CD4-positive, alpha-beta T cell (primary cell): ENCODE results near the gene COL6A2. TPM values are rescaled to one million over a fixed set of nuclear protein-coding genes. Genes with fewer than 3 reads are reported as not detected.

Source experiments
- ATAC-seq: fragments of 200-7000 bp; cut with Tn5 transposase; one replicate; pipeline ENCODE4 v1.10.0; 2022; ENCODE audit warnings: mild to moderate bottlenecking; ENCODE audit not compliant: poor library complexity
- CTCF ChIA-PET: fragments of 350-600 bp; sonication (Branson Sonifier 250); formaldehyde crosslinking; loops from one replicate; lab custom pipeline; 2021; ENCODE audit warnings: antibody characterized with exemption, inconsistent platforms; lab: Charles Lee
- POLR2A ChIA-PET: fragments of 350-600 bp; sonication (Branson Sonifier 250); formaldehyde crosslinking; loops from one replicate; lab custom pipeline; 2021; ENCODE audit warnings: antibody characterized with exemption, inconsistent platforms; lab: Charles Lee
- DNase-seq, 14 experiments: peaks; one replicate each; pipeline ENCODE4 v3.0.0-alpha.2; 2013 to 2020; ENCODE audit warnings: mixed read lengths in 2 of 14
- H3K27ac ChIP-seq, 2 donors: one replicate each; pipeline versions ENCODE4 v1.5.1 to v1.7.0; 2013; ENCODE audit warnings: low read length in 2 of 2, low read depth in 1 of 2, mild to moderate bottlenecking in 1 of 2
- H3K27me3 ChIP-seq, 2 experiments: 1 replicate in 1 of 2; 2 replicates in 1 of 2; pipeline versions ENCODE4 v1.6.1 to v1.7.0; 2013; ENCODE audit warnings: low read length in 2 of 2, control low read depth in 1 of 2, mild to moderate bottlenecking in 1 of 2, moderate library complexity in 1 of 2; ENCODE audit not compliant: insufficient read depth in 2 of 2, control insufficient read depth in 1 of 2
- H3K36me3 ChIP-seq: one replicate; pipeline ENCODE4 v1.6.1; 2013; ENCODE audit warnings: low read length, control low read depth; ENCODE audit not compliant: insufficient read depth
- H3K4me1 ChIP-seq: one replicate; pipeline ENCODE4 v1.6.1; 2013; ENCODE audit warnings: low read length, control low read depth; ENCODE audit not compliant: insufficient read depth
- H3K4me3 ChIP-seq: one replicate; pipeline ENCODE4 v1.5.1; 2013; ENCODE audit warnings: mild to moderate bottlenecking, low read length, moderate library complexity
- H3K9me3 ChIP-seq, 2 experiments: 1 replicate in 1 of 2; 2 replicates in 1 of 2; pipeline versions ENCODE4 v1.6.1 to v1.7.0; 2013; ENCODE audit warnings: low read length in 2 of 2, mild to moderate bottlenecking in 2 of 2, control low read depth in 1 of 2, moderate library complexity in 1 of 2; ENCODE audit not compliant: control insufficient read depth in 1 of 2, insufficient read depth in 1 of 2
- H3K27ac Mint-ChIP-seq: one replicate; pipeline ENCODE4 v1.8.0; 2020; ENCODE audit warnings: mixed read lengths
- H3K27me3 Mint-ChIP-seq: one replicate; pipeline ENCODE4 v1.8.0; 2021; ENCODE audit warnings: mixed read lengths
- H3K36me3 Mint-ChIP-seq: one replicate; pipeline ENCODE4 v1.8.0; 2021; ENCODE audit warnings: low read depth, mixed read lengths
- H3K4me1 Mint-ChIP-seq: one replicate; pipeline ENCODE4 v1.8.0; 2021; ENCODE audit warnings: low read depth, mixed read lengths
- H3K4me3 Mint-ChIP-seq: one replicate; pipeline ENCODE4 v1.8.0; 2020; ENCODE audit warnings: mild to moderate bottlenecking, mixed read lengths
- H3K9me3 Mint-ChIP-seq: one replicate; pipeline ENCODE4 v1.8.0; 2020; ENCODE audit warnings: mixed read lengths
- CTCF ChIP-seq: fragments of 200-600 bp; IDR thresholded peaks from one replicate; pipeline ENCODE4 v1.8.0; 2022; ENCODE audit warnings: antibody characterized with exemption, mild to moderate bottlenecking
- intact Hi-C, 2 experiments: fragments of 100-400 bp; cut with DNase I in 1 of 2; cut with micrococcal nuclease in 1 of 2; formaldehyde crosslinking; loops; one replicate each; pipeline versions ENCODE4 v1.15.1 to v1.9.0; 2023 to 2025; cut with DNase I, micrococcal nuclease
- total RNA-seq, 174 experiments: library from RNA in 2 of 174; stranded (reverse) in 2 of 174; gene quantifications; one replicate each; pipeline ENCODE4 v1.2.3 and lab custom pipeline; 2021 to 2026

The COL6A2 gene
- total RNA-seq, 2 experiments from 2014 or later = 24.1 to 26.4 TPM

DNA sequence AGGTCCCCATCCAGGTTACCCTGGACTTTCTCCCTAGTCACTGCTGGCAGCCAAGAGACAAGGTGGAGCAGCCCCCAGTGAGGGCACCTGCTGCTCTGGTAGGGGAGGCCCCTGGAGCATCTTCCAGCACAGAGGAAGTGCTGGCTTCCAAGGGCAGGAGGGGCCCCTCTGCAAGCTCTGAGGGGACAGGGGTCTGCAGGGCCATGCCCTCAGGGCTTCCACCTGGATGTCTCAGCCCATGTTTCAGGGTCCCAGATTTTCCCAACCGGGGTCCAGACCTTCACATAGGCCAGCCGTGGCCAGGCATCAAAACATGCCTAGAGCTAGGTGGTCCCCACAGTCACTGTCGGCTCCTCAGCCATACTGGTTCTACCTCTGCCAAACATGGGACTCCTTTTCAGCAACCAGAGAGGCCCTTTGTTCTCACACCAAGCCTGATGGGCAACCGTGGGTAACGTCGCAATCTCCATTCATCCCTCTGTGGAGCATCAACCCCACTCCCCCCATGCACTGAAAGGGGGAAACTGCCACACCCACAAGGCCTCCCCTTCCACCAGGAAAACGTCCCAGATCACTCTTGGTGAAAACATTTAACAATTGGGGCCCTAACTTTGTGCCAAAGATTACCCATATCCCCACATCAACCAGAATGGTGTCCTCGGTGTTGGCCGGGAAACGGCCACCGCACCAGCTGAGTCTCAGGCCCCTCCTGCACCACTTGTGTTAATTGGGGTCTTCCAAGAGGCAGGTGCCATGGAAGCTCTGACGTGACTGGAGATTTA lies 1.9 kb upstream of the COL6A2 start:
- Mint-ChIP-seq H3K27me3 (peaks cover 13% of the 10 kb centered on the region), H3K4me1 (peaks cover 7% of the 10 kb centered on the region), H3K4me3 (peak overlapping the region; percentile 68), H3K36me3 (peaks cover 2% of the 10 kb centered on the region), H3K27ac (no peak overlapping the region), H3K9me3 (no peaks in the 10 kb centered on the region)
- intact Hi-C loops = loop anchor here (2.0 to 10.0 kb wide), 3 partner anchors 89 to 123 kb away; partner anchors contain the start of gene SPATC1L (in 1 of the 2)
- Histone ChIP-seq H3K9me3 (peaks cover 0 to 19% of the 10 kb centered on the region in 2 experiments), H3K36me3 (no peaks in the 10 kb centered on the region), H3K27me3 (peaks cover 6 to 12% of the 10 kb centered on the region in 2 experiments), H3K4me1 (peaks cover 34% of the 10 kb centered on the region), H3K4me3 (no peak overlapping the region), H3K27ac (no peak overlapping the region)
- TF ChIP-seq CTCF = no peak
- DNase-seq = peak in 1 of 14 experiments; percentile 6
- CTCF ChIA-PET = no interaction called here
- POLR2A ChIA-PET = no interaction called here
- ATAC-seq = no peak

GRCh38 chr21:46096596-46097335 lies 1.1 kb upstream of the COL6A2 start:
- no peak overlapping the region for H3K27ac ChIP-seq
- POLR2A ChIA-PET = no interaction called here
- no peak overlapping the region for H3K27ac Mint-ChIP-seq
- H3K27me3 ChIP-seq = peaks cover 6 to 12% of the 10 kb centered on the region in 2 experiments
- peaks cover 20% of the 10 kb centered on the region for H3K27me3 Mint-ChIP-seq
- H3K9me3 ChIP-seq = peaks cover 0 to 11% of the 10 kb centered on the region in 2 experiments
- TF ChIP-seq CTCF = no peak
- H3K36me3 Mint-ChIP-seq = peaks cover 6% of the 10 kb centered on the region
- peaks cover 11% of the 10 kb centered on the region for H3K4me1 Mint-ChIP-seq
- ATAC-seq (no peak), DNase-seq (peak in 1 of 14 experiments; percentile 18)
- CTCF ChIA-PET = no interaction called here
- peaks cover 34% of the 10 kb centered on the region for H3K4me1 ChIP-seq
- H3K36me3 ChIP-seq = no peaks in the 10 kb centered on the region
- H3K9me3 Mint-ChIP-seq = no peaks in the 10 kb centered on the region
- intact Hi-C loops = loop anchor here (2.0 to 10.0 kb wide), 3 partner anchors 88 to 124 kb away; partner anchors contain the start of gene SPATC1L (in 1 of the 2)
- peak overlapping the region; percentile 68 for H3K4me3 Mint-ChIP-seq
- H3K4me3 ChIP-seq = no peak overlapping the region

GRCh38 chr21:46098303-46099141 lies 610 bp downstream of the COL6A2 start:
- peak overlapping the region; percentile 41 for H3K4me3 ChIP-seq

More at GRCh38 chr21:46098303-46099141, 610 bp downstream of the COL6A2 start:
- peaks cover 11% of the 10 kb centered on the region for H3K4me1 Mint-ChIP-seq
- POLR2A ChIA-PET = no interaction called here
- H3K4me3 Mint-ChIP-seq = peak overlapping the region; percentile 76
- no peak for TF ChIP-seq CTCF
- H3K27me3 ChIP-seq = peaks cover 6 to 18% of the 10 kb centered on the region in 2 experiments
- no peak overlapping the region for H3K27ac Mint-ChIP-seq
- no peak overlapping the region for H3K27ac ChIP-seq
- peaks cover 7% of the 10 kb centered on the region for H3K9me3 Mint-ChIP-seq
- peaks cover 34% of the 10 kb centered on the region for H3K27me3 Mint-ChIP-seq
- intact Hi-C loops = loop anchor here (10.0 kb wide), 2 partner anchors 86 to 124 kb away; partner anchors contain the start of gene SPATC1L (in 1 of the 2)
- H3K36me3 Mint-ChIP-seq = peaks cover 10% of the 10 kb centered on the region
- ATAC-seq (peak; percentile 25), DNase-seq (peak in 7 of 14 experiments; percentile 11 to 45 (median 33))
- CTCF ChIA-PET = interaction anchor here (1.5 kb wide), 1 partner anchor 125 kb away, joined by 3 read pairs; no protein-coding TSS in a partner anchor
- peaks cover 0 to 13% of the 10 kb centered on the region in 2 experiments for H3K9me3 ChIP-seq
- no peaks in the 10 kb centered on the region for H3K36me3 ChIP-seq
- H3K4me1 ChIP-seq = peaks cover 29% of the 10 kb centered on the region
